OCI-LY3 (cell line): ENCODE data around the gene TMEM121B.

Experiments used
- H2AFZ ChIP-seq: fragments of 200-600, 300-600 bp; shearing (Covaris generic); 2 replicates; pipeline ENCODE4 v1.6.0; 2014; ENCODE audit warnings: antibody characterized with exemption, low read depth, low read length
- H3K27ac ChIP-seq: fragments of 200-600, 300-600 bp; sonication (generic); 2 replicates; pipeline ENCODE4 v1.5.1; 2014; ENCODE audit warnings: mild to moderate bottlenecking, low read length, moderate library complexity, mixed read lengths
- H3K27me3 ChIP-seq: fragments of 200-600, 300-600 bp; sonication (generic); 2 replicates; pipeline ENCODE4 v1.6.1; 2014; ENCODE audit warnings: low read depth, low read length, mixed read lengths
- H3K36me3 ChIP-seq: fragments of 200-600, 300-600 bp; sonication (generic); replicated peaks from 2 replicates; pipeline ENCODE3; 2014; ENCODE audit warnings: low read depth, low read length, mixed read lengths
- H3K4me1 ChIP-seq: fragments of 300-600, 200-600 bp; sonication (generic); 2 replicates; pipeline ENCODE4 v1.6.1; 2014; ENCODE audit warnings: low read length, mixed read lengths
- H3K4me2 ChIP-seq: fragments of 200-600, 300-600 bp; sonication (generic); 2 replicates; pipeline ENCODE4 v1.6.1; 2014; ENCODE audit warnings: low read length, mixed read lengths
- H3K4me3 ChIP-seq: fragments of 300-600, 200-600 bp; sonication (generic); 2 replicates; pipeline ENCODE4 v1.5.1; 2014; ENCODE audit warnings: antibody characterized with exemption, mild to moderate bottlenecking, low read length, moderate library complexity
- H3K79me2 ChIP-seq: fragments of 300-600, 200-600 bp; shearing (Covaris generic); 2 replicates; pipeline ENCODE4 v1.6.1; 2014; ENCODE audit warnings: mild to moderate bottlenecking, low read length, mixed read lengths
- H3K9ac ChIP-seq: fragments of 300-600, 200-600 bp; shearing (Covaris generic); 2 replicates; pipeline ENCODE4 v1.6.0; 2014; ENCODE audit warnings: mild to moderate bottlenecking, low read length, moderate library complexity
- H3K9me3 ChIP-seq: fragments of 200-600, 300-600 bp; shearing (Covaris generic); 2 replicates; pipeline ENCODE4 v1.6.1; 2014; ENCODE audit warnings: low read length, mixed read lengths; ENCODE audit not compliant: insufficient read depth
- H4K20me1 ChIP-seq: fragments of 200-600, 300-600 bp; sonication (generic); 2 replicates; pipeline ENCODE4 v1.6.1; 2016; ENCODE audit warnings: low read length, mixed read lengths; ENCODE audit not compliant: insufficient read depth
- EZH2phosphoT487 ChIP-seq: fragments of 200-600 bp; shearing (Covaris generic); IDR thresholded peaks from 2 replicates; pipeline ENCODE4 v1.6.1; 2018; ENCODE audit warnings: antibody characterized with exemption, mixed run types, low read depth
- TF ChIP-seq, protein P1 (sequence below): fragments of 200-600, 300-600 bp; sonication (generic); IDR thresholded peaks from 2 replicates; pipeline ENCODE4 v1.5.1; 2014; ENCODE audit warnings: antibody characterized with exemption, low read length, low read depth

Gene TMEM121B

DNA sequence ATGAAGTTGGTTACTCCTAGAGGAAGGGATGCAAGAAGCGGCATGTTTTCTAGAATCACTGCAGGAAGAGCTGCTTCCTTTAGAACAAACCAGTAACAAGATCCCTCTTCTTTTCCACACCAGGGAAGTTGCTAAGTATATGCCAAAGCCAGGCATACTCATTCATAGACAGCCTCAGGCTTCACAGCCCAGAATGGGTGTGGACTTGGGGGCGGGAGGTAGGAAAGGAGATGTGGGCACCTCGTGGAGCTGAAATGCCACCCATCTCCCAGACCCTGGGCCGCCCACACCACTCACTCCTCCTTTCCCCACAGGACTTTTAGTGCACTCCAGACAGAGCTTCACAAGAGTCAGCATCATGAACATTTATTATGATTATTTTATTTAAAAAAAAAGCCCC lies 16.0 kb upstream of the TMEM121B start:
- no peak overlapping the region for H2AFZ ChIP-seq
- peaks cover 44% of the 10 kb centered on the region for H3K36me3 ChIP-seq
- no peak overlapping the region for H3K4me2 ChIP-seq
- no peaks in the 10 kb centered on the region for H4K20me1 ChIP-seq
- H3K27me3 ChIP-seq: no peaks in the 10 kb centered on the region
- H3K9me3 ChIP-seq: no peaks in the 10 kb centered on the region
- H3K27ac ChIP-seq: no peak overlapping the region
- peaks cover 5% of the 10 kb centered on the region; the same call in 1 of the 2 replicates for H3K79me2 ChIP-seq
- H3K4me3 ChIP-seq: no peak overlapping the region
- TF ChIP-seq, protein P1, sequence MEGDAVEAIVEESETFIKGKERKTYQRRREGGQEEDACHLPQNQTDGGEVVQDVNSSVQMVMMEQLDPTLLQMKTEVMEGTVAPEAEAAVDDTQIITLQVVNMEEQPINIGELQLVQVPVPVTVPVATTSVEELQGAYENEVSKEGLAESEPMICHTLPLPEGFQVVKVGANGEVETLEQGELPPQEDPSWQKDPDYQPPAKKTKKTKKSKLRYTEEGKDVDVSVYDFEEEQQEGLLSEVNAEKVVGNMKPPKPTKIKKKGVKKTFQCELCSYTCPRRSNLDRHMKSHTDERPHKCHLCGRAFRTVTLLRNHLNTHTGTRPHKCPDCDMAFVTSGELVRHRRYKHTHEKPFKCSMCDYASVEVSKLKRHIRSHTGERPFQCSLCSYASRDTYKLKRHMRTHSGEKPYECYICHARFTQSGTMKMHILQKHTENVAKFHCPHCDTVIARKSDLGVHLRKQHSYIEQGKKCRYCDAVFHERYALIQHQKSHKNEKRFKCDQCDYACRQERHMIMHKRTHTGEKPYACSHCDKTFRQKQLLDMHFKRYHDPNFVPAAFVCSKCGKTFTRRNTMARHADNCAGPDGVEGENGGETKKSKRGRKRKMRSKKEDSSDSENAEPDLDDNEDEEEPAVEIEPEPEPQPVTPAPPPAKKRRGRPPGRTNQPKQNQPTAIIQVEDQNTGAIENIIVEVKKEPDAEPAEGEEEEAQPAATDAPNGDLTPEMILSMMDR: no peak
- no peak for TF ChIP-seq EZH2phosphoT487
- H3K4me1 ChIP-seq: peaks cover 2% of the 10 kb centered on the region
- no peak overlapping the region for H3K9ac ChIP-seq

- Histone ChIP-seq H3K9ac (no peak overlapping the region), H2AFZ (no peak overlapping the region), H3K36me3 (peaks cover 27% of the 10 kb centered on the region), H3K4me2 (no peak overlapping the region), H3K79me2 (no peaks in the 10 kb centered on the region), H3K4me1 (peaks cover 20% of the 10 kb centered on the region), H3K9me3 (no peaks in the 10 kb centered on the region), H3K27ac (no peak overlapping the region), H4K20me1 (no peaks in the 10 kb centered on the region), H3K27me3 (no peaks in the 10 kb centered on the region), H3K4me3 (no peak overlapping the region)
- TF ChIP-seq, protein P1: no peak
- no peak for TF ChIP-seq EZH2phosphoT487
Measured at GRCh38 chr22:17135153-17135760, 14.1 kb upstream of the TMEM121B start.

DNA sequence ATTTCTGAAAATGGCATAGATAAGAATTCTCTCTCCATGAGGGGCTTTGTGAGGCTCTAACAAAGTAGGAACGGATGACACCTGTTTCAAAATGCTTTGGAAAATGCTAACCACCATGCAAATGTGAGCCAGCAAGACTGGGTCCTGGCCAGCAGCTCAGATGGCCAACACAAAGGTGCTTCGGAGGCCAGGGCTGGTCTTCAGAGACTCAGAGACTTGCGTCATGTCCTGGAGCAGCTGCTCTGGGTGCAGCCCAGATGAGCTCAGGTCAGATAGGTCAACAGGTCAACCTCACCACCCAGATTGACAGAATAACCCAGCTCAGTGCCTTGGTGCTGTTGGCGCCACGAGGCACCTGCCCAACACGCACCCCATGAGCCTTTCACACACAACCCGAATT lies 12.0 kb upstream of the TMEM121B start:
- Histone ChIP-seq H3K9ac (no peak overlapping the region), H4K20me1 (no peaks in the 10 kb centered on the region), H3K4me1 (peaks cover 23% of the 10 kb centered on the region), H3K4me2 (no peak overlapping the region), H3K27me3 (no peaks in the 10 kb centered on the region), H2AFZ (no peak overlapping the region), H3K4me3 (no peak overlapping the region), H3K9me3 (no peaks in the 10 kb centered on the region), H3K36me3 (peaks cover 15% of the 10 kb centered on the region), H3K27ac (no peak overlapping the region), H3K79me2 (no peaks in the 10 kb centered on the region)
- TF ChIP-seq, protein P1: no peak

- no peak for TF ChIP-seq EZH2phosphoT487
- TF ChIP-seq, protein P1: no peak
- Histone ChIP-seq H3K4me1 (peaks cover 23% of the 10 kb centered on the region), H3K36me3 (peaks cover 7% of the 10 kb centered on the region), H3K27me3 (no peaks in the 10 kb centered on the region), H3K4me2 (peak overlapping the region; percentile 81), H3K79me2 (no peaks in the 10 kb centered on the region), H3K9me3 (no peaks in the 10 kb centered on the region), H3K9ac (no peak overlapping the region), H3K4me3 (no peak overlapping the region), H3K27ac (0 out of 2 replicates have a peak overlapping the region, but pooled peaks have one; percentile 24), H2AFZ (no peak overlapping the region), H4K20me1 (no peaks in the 10 kb centered on the region)
Measured at GRCh38 chr22:17132112-17132511, 11.0 kb upstream of the TMEM121B start.
